Colonic mucosa (tissue), 4 donors: ENCODE measurements around the gene FKBP11. TPM values are rescaled to one million over a fixed set of nuclear protein-coding genes. Genes with fewer than 3 reads are reported as not detected.

Experiments used
- DNase-seq: peaks from one replicate; pipeline ENCODE4 v3.0.0-alpha.2; 2020
- H3K27ac ChIP-seq: fragments of 200-600 bp; one replicate; pipeline ENCODE4 v1.8.0; 2021
- H3K27me3 ChIP-seq: fragments of 200-600 bp; one replicate; pipeline ENCODE4 v1.8.0; 2021
- H3K36me3 ChIP-seq: fragments of 200-600 bp; one replicate; pipeline ENCODE4 v1.8.0; 2021
- H3K4me1 ChIP-seq: fragments of 200-600 bp; one replicate; pipeline ENCODE4 v1.8.0; 2021; ENCODE audit warnings: mild to moderate bottlenecking
- H3K4me3 ChIP-seq: fragments of 200-600 bp; one replicate; pipeline ENCODE4 v1.8.0; 2021
- H3K9ac ChIP-seq, 2 donors: one replicate each; pipeline ENCODE4 v1.7.0; 2013; ENCODE audit warnings: control low read depth in 2 of 2, low read depth in 2 of 2, low read length in 2 of 2
- H3K9me3 ChIP-seq: fragments of 200-600 bp; one replicate; pipeline ENCODE4 v1.8.0; 2021
- intact Hi-C: fragments of 100-400 bp; cut with DNase I; formaldehyde crosslinking; loops from one replicate; pipeline ENCODE4 v1.14.1; 2022
- total RNA-seq, 2 donors: library from RNA; stranded (reverse); fragmentation: NEBNext Ultra II Directional in 1 of 2; extraction: Animal tissue kit (Norgen Biotek cat#: 25700) in 1 of 2; gene quantifications; one replicate each; pipeline ENCODE4 v1.2.1, GENCODE V29; 2021
- TF ChIP-seq, protein P1 (sequence below): fragments of 200-600 bp; IDR thresholded peaks from one replicate; pipeline ENCODE4 v1.8.0; 2022; ENCODE audit warnings: antibody characterized with exemption, mild to moderate bottlenecking
- donor health status: healthy.
- donor health status: DM: no; HTN: no; CAD: no.
- donor health status: DM: no; HTN: no; CAD: no.

FKBP11 gene
- 10 to 100 TPM; 33.7 to 47.4 TPM for total RNA-seq

DNA sequence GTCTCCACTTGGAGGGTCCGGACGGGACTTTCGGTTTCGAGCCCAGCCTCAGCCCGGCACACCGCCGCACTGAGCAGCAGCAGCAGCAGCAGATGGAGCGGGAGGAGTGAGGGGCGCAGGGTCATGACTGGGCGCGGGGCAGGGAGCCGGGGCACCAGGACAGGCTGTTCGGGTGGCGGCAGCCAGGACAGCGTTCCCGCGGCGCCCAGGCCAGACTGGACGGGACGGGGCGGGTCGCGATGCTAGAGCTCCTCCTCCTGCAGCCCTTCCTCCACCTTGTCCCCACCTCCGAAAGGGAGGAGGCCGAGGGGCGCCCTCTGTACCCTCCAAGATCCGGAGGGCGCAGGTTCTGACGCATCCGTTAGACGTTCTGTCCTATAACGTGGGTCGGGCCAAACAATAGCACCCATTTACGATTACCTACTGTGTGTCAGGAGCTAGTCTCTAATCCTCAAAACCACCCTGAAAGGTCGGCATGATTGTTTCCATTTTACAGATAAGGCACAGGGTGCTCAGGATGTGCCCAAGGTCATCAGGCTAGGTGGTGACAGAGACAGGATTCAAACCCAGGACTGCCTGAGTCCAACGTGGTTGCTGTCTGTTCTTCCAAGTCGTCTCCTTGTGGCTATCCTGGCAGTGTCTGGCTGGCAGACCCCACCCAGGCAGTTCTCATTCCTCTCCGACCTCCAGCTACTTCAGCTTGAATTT, at the start of gene FKBP11:
Gene FKBP11, minus strand, starts transcription at position 189 of the 708 bp plus-strand sequence. Its CDS starts 64 bp downstream, at position 125.
- Histone ChIP-seq H3K27me3 (no peaks in the 10 kb centered on the region), H3K4me1 (no peaks in the 10 kb centered on the region)
- intact Hi-C loops: no loop called here

DNA sequence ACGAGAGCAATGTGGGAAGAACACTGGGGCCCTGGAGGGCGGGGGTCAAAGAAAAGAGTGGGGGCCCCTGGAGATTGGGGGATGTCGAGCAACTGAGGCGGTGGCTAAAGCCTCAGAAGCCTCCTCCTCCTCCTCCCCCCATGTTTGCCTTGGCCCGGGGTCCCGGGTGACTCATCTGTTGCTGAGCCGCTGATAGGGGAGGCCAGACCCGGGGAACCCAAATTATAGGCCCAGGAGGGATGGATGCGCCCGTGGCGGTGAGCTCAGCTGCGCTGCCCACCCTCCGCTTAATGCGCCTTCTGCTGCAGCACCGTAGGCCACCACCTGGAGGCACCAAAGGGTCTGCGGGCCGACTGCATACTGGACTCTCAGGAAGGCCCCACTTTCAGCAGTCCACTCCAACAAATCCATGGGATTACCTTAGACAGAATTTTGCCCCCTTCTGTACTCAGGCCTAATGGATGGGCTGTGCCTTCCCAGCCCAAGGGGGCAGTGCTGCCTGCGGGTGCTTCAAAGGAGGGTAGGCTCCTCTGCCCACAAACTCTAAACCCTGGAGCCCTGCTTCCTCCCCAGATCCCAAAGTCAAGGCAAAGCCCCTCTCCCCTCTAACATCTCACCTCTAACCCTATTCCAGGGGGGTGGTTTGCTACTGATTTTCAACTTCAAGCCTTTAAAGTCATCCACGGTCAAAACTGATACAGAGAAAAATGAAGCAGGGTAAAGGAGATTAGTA, 48.8 kb upstream of the FKBP11 start:
- intact Hi-C loops: no loop called here
- DNase-seq: peak; percentile 62

More for the DNA sequence above, at the start of gene FKBP11:
- H3K9ac ChIP-seq: peak within 1 kb of the TSS; percentile 74 to 82
- TF ChIP-seq, protein P1, sequence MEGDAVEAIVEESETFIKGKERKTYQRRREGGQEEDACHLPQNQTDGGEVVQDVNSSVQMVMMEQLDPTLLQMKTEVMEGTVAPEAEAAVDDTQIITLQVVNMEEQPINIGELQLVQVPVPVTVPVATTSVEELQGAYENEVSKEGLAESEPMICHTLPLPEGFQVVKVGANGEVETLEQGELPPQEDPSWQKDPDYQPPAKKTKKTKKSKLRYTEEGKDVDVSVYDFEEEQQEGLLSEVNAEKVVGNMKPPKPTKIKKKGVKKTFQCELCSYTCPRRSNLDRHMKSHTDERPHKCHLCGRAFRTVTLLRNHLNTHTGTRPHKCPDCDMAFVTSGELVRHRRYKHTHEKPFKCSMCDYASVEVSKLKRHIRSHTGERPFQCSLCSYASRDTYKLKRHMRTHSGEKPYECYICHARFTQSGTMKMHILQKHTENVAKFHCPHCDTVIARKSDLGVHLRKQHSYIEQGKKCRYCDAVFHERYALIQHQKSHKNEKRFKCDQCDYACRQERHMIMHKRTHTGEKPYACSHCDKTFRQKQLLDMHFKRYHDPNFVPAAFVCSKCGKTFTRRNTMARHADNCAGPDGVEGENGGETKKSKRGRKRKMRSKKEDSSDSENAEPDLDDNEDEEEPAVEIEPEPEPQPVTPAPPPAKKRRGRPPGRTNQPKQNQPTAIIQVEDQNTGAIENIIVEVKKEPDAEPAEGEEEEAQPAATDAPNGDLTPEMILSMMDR: no peak
- DNase-seq: peak; percentile 77
- peak within 1 kb of the TSS; percentile 60 for H3K27ac ChIP-seq
- no peaks in the 10 kb centered on the region for H3K36me3 ChIP-seq
- peak within 1 kb of the TSS; percentile 96 for H3K4me3 ChIP-seq
- H3K9me3 ChIP-seq: no peaks in the 10 kb centered on the region

DNA sequence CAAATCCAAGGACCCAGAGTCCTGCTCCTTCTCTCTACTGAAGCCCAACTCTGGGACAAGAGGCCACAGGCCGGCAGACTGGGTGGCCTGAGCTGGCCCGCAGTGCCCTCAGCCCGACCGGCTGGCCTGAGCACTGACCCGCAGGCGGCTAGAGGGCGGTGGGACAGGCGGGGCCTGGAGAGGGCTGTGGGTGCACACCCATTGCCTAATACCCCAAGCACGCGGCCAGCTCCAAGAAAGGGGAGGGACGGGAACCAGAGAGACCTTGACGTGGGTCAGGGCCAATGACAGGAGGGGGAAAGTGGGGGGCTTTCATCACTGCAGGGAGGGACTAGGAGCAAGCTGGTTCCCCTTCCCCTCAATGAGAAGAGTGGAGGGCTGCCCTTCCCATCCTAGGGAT, 48.2 kb upstream of the FKBP11 start:
- no peak for DNase-seq
- intact Hi-C loops: no loop called here
- Histone ChIP-seq H3K27ac (no peak overlapping the region), H3K9me3 (no peaks in the 10 kb centered on the region), H3K27me3 (peaks cover 64% of the 10 kb centered on the region), H3K36me3 (no peaks in the 10 kb centered on the region), H3K9ac (no peak overlapping the region), H3K4me1 (peaks cover 27% of the 10 kb centered on the region), H3K4me3 (no peak overlapping the region)
- TF ChIP-seq, protein P1: no peak

More for the DNA sequence above, 48.8 kb upstream of the FKBP11 start:
- Histone ChIP-seq H3K9me3 (no peaks in the 10 kb centered on the region), H3K9ac (no peak overlapping the region), H3K36me3 (no peaks in the 10 kb centered on the region), H3K27me3 (peaks cover 70% of the 10 kb centered on the region), H3K4me1 (peaks cover 29% of the 10 kb centered on the region), H3K27ac (no peak overlapping the region), H3K4me3 (no peak overlapping the region)
- TF ChIP-seq, protein P1: peak; percentile 61

DNA sequence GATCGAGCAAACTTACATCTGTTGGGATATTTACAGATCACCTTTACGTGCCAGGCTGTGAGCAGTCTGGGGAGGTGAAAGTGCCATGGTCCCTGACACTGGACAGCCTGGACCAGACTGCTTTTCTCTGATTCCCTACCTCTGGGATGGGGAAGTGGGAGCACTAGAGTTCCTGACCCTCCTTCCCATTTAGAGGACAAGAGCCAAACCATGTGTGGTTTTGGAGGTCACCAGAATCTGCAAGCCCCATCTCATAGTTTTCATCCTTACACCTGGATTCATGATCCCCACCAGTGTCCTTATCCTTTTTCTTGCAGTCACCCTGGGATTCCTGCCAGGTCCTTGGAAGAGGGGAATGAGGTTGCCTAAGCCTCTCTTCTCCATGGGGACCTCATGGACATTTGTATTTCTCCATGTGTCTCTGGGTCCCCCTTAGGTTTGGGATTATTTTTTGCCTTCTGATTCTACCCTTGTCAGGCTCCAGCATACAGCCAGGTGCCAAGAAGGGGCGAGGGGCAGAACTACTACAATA, 47.7 kb upstream of the FKBP11 start:
- intact Hi-C loops: no loop called here
- Histone ChIP-seq H3K9me3 (no peaks in the 10 kb centered on the region), H3K36me3 (no peaks in the 10 kb centered on the region), H3K27me3 (peaks cover 59% of the 10 kb centered on the region), H3K4me1 (peaks cover 21% of the 10 kb centered on the region), H3K9ac (no peak overlapping the region), H3K27ac (no peak overlapping the region), H3K4me3 (no peak overlapping the region)
- DNase-seq: no peak
- TF ChIP-seq, protein P1: no peak

DNA sequence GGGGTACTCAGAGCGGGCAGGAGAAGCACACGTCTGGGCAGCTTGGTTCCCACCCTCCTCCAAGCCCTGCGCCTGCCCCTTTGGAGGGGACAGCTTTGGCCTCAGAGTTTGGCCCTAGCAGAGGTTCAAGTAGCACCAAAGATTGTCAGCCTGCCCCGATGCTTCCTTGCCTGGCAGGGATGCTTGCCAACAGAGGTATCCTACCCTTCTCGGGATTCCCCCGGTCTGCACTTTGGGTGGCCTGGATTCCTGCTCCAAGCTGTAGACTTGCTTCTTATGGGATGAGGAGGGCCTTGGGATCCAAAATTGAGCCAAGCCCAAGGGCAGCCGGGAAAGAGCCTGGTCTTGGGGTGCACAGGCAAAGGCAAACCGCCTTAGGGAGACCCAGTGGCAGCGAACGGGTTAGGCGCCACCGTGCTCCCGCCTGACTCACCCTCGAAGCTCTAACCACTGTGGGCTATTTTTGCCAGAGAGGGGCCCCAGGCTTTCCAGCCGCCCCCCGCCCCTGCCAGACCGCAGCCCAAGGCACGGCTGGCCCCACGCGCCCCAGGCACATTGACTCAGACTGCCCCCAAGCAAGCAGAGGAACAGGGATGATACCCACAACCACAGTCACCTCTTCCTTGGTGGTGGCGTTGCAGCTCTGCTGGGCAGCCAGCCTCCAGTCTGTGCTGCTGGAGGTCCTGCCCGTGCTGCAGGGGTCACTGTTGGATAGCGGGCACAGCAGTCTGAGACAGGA, 47.1 kb upstream of the FKBP11 start:
- no peak for DNase-seq
- no peak overlapping the region for H3K27ac ChIP-seq
- no peaks in the 10 kb centered on the region for H3K36me3 ChIP-seq
- H3K9me3 ChIP-seq: no peaks in the 10 kb centered on the region
- H3K27me3 ChIP-seq: peaks cover 53% of the 10 kb centered on the region
- H3K4me3 ChIP-seq: no peak overlapping the region
- intact Hi-C loops: no loop called here
- H3K4me1 ChIP-seq: peaks cover 20% of the 10 kb centered on the region
- no peak overlapping the region for H3K9ac ChIP-seq
- TF ChIP-seq, protein P1: no peak
